HG02798 (cell line): ENCODE results near the gene CDK2AP2.
"Not testable (repeated sequence)": the region's sequence is repeated elsewhere in the genome, so short reads cannot be mapped to it uniquely, and the experiment has no call there.

Source experiments
- ATAC-seq: cut with Tn5 transposase; IDR thresholded peaks from one replicate; pipeline ENCODE4 v1.9.1; 2021; ENCODE audit warnings: mild to moderate bottlenecking; ENCODE audit not compliant: unreplicated experiment, poor library complexity

CDK2AP2 gene

GRCh38 chr11:67507864-67508485, at the start of gene CDK2AP2:
Gene CDK2AP2 (minus strand): TSS chr11:67508162. CDS start chr11:67508082, 80 bp downstream.
- peak; percentile 82 for ATAC-seq

- no peak for ATAC-seq
Observed at GRCh38 chr11:67556244-67556643, 48.3 kb upstream of the CDK2AP2 start.

- ATAC-seq: not testable (repeated sequence)
Observed at GRCh38 chr11:67551697-67552096, 43.7 kb upstream of the CDK2AP2 start.

- no peak for ATAC-seq
Observed at GRCh38 chr11:67551127-67551526, 43.2 kb upstream of the CDK2AP2 start.

GRCh38 chr11:67548555-67549110, 40.7 kb upstream of the CDK2AP2 start:
- no peak for ATAC-seq

- ATAC-seq: not testable (repeated sequence)
Observed at GRCh38 chr11:67548112-67548511, 40.1 kb upstream of the CDK2AP2 start.

- no peak for ATAC-seq
Observed at GRCh38 chr11:67545280-67545679, 37.3 kb upstream of the CDK2AP2 start.

- no peak for ATAC-seq
Observed at GRCh38 chr11:67544616-67545242, 36.8 kb upstream of the CDK2AP2 start.

GRCh38 chr11:67543585-67543984, 35.6 kb upstream of the CDK2AP2 start:
- ATAC-seq: no peak

- ATAC-seq: no peak
Observed at GRCh38 chr11:67542971-67543370, 35.0 kb upstream of the CDK2AP2 start.

- no peak for ATAC-seq
Observed at GRCh38 chr11:67542169-67542568, 34.2 kb upstream of the CDK2AP2 start.

GRCh38 chr11:67541198-67541597, 33.2 kb upstream of the CDK2AP2 start:
- no peak for ATAC-seq

GRCh38 chr11:67539550-67539949, 31.6 kb upstream of the CDK2AP2 start:
- ATAC-seq: no peak

GRCh38 chr11:67538823-67539505, 31.0 kb upstream of the CDK2AP2 start:
- ATAC-seq: no peak

- no peak for ATAC-seq
Observed at GRCh38 chr11:67538306-67538705, 30.3 kb upstream of the CDK2AP2 start.

GRCh38 chr11:67535561-67535960, 27.6 kb upstream of the CDK2AP2 start:
- no peak for ATAC-seq

- no peak for ATAC-seq
Observed at GRCh38 chr11:67534070-67534679, 26.2 kb upstream of the CDK2AP2 start.

- ATAC-seq: no peak
Observed at GRCh38 chr11:67532889-67533288, 24.9 kb upstream of the CDK2AP2 start.

GRCh38 chr11:67530282-67530592, 22.3 kb upstream of the CDK2AP2 start:
- no peak for ATAC-seq

GRCh38 chr11:67528376-67528775, 20.4 kb upstream of the CDK2AP2 start:
- ATAC-seq: no peak
